Measurements from ENCODE around the gene LZTS2.
A peak's percentile ranks its signal among the peaks of the same experiment; 100 is the strongest.

- TF ChIP-seq POLR2AphosphoS5 (IDR thresholded peaks at IDR 0.05; ENCODE audit: low read depth, low read length) (peak; percentile 11; the same call in 1 of the 2 replicates), CTCF (IDR thresholded peaks at IDR 0.05) (peak; percentile 77), TEAD4 (IDR thresholded peaks at IDR 0.05; ENCODE audit: borderline replicate concordance, insufficient read depth) (no peak), YY1 (IDR thresholded peaks at IDR 0.05; ENCODE audit: low read depth) (no peak), FOXM1 (IDR thresholded peaks at IDR 0.05; ENCODE audit: low read depth) (no peak), MAX (IDR thresholded peaks at IDR 0.05; ENCODE audit: low read depth) (no peak), JUND (IDR thresholded peaks at IDR 0.05) (no peak), SMC3 (IDR thresholded peaks at IDR 0.05; ENCODE audit: low read depth, low read length) (peak; percentile 78), EZH2phosphoT487 (IDR thresholded peaks at IDR 0.05; ENCODE audit: borderline replicate concordance, low read depth) (no peak), RAD21 (IDR thresholded peaks at IDR 0.05; ENCODE audit: low read length) (peak; percentile 77), EP300 (IDR thresholded peaks at IDR 0.05; ENCODE audit: borderline replicate concordance in 1 of 2, low read depth in 1 of 2, low read length in 1 of 2) (no peak)
Measured at GRCh38 chr10:100993986-100994708, 5.5 kb upstream of the LZTS2 start.

All from SK-N-SH (cell line).